ENCODE measurements around the gene UBAC1.
"Not testable (repeated sequence)": the region's sequence is repeated elsewhere in the genome, so short reads cannot be mapped to it uniquely, and the experiment has no call there.

DNA sequence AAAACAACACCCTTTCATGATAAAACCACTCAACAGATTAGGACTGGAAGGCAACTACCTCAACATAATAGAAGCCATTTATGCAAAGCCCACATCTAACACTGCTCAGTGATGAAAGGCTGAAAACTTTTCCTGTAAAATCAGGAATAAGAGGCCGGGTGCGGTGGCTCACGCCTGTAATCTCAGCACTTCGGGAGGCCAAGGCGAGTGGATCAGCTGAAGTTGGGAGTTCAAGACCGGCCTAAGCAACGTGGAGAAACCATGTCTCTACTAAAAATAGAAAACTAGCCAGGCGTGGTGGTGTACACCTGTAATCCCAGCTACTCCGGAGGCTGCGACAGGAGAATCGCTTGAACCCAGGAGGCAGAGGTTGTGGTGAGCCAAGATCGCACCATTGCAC is 44.9 kb downstream of the UBAC1 start:
- TF ChIP-seq, protein P1, sequence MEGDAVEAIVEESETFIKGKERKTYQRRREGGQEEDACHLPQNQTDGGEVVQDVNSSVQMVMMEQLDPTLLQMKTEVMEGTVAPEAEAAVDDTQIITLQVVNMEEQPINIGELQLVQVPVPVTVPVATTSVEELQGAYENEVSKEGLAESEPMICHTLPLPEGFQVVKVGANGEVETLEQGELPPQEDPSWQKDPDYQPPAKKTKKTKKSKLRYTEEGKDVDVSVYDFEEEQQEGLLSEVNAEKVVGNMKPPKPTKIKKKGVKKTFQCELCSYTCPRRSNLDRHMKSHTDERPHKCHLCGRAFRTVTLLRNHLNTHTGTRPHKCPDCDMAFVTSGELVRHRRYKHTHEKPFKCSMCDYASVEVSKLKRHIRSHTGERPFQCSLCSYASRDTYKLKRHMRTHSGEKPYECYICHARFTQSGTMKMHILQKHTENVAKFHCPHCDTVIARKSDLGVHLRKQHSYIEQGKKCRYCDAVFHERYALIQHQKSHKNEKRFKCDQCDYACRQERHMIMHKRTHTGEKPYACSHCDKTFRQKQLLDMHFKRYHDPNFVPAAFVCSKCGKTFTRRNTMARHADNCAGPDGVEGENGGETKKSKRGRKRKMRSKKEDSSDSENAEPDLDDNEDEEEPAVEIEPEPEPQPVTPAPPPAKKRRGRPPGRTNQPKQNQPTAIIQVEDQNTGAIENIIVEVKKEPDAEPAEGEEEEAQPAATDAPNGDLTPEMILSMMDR (IDR thresholded peaks at IDR 0.05; ENCODE audit: low read depth, low read length, poor library complexity, severe bottlenecking): not testable (repeated sequence)
- not testable (repeated sequence) for TF ChIP-seq EZH2phosphoT487 (IDR thresholded peaks at IDR 0.05; ENCODE audit: borderline replicate concordance, low read length)
